Endodermal cell (in vitro differentiated cells): Measurements from ENCODE around the gene AQP12B. TPM values are rescaled to one million over a fixed set of nuclear protein-coding genes. Genes with fewer than 3 reads are reported as not detected.

Experiments used
- DNase-seq: peaks from one replicate; pipeline ENCODE4 v3.0.0-alpha.2; 2017
- H3K27ac ChIP-seq: 2 replicates; pipeline ENCODE4 v1.5.1; 2013; ENCODE audit warnings: mild to moderate bottlenecking, low read depth, low read length, moderate library complexity
- H3K27me3 ChIP-seq: 2 replicates; pipeline ENCODE4 v1.6.1; 2013; ENCODE audit warnings: mild to moderate bottlenecking, low read length, moderate library complexity; ENCODE audit not compliant: insufficient read depth, control insufficient read depth, poor library complexity, severe bottlenecking
- H3K36me3 ChIP-seq: 2 replicates; pipeline ENCODE4 v1.7.0; 2013; ENCODE audit warnings: mild to moderate bottlenecking, low read length, moderate library complexity; ENCODE audit not compliant: control insufficient read depth, insufficient read depth
- H3K4me1 ChIP-seq: one replicate; pipeline ENCODE4 v1.7.0; 2013; ENCODE audit warnings: low read length; ENCODE audit not compliant: control insufficient read depth, insufficient read depth
- H3K4me3 ChIP-seq: 2 replicates; pipeline ENCODE4 v1.5.1; 2013; ENCODE audit warnings: mild to moderate bottlenecking, low read length, moderate library complexity
- H3K9ac ChIP-seq: 2 replicates; pipeline ENCODE4 v1.6.1; 2013; ENCODE audit warnings: mild to moderate bottlenecking, low read length, moderate library complexity; ENCODE audit not compliant: poor library complexity, severe bottlenecking; ENCODE audit errors: extremely low read depth
- H3K9me3 ChIP-seq: 2 replicates; pipeline ENCODE4 v1.6.1; 2013; ENCODE audit warnings: mild to moderate bottlenecking, low read length, moderate library complexity; ENCODE audit not compliant: control insufficient read depth
- H3K27ac Mint-ChIP-seq: 2 replicates; pipeline ENCODE4 v1.8.0; 2020; ENCODE audit warnings: mixed read lengths
- H3K27me3 Mint-ChIP-seq: 2 replicates; pipeline ENCODE4 v1.8.0; 2021; ENCODE audit warnings: mild to moderate bottlenecking, mixed read lengths; ENCODE audit not compliant: insufficient read depth
- H3K36me3 Mint-ChIP-seq: 2 replicates; pipeline ENCODE4 v1.8.0; 2020; ENCODE audit warnings: low read depth, mixed read lengths
- H3K4me1 Mint-ChIP-seq: 2 replicates; pipeline ENCODE4 v1.8.0; 2020; ENCODE audit warnings: mixed read lengths
- H3K4me3 Mint-ChIP-seq: 2 replicates; pipeline ENCODE4 v1.8.0; 2020; ENCODE audit warnings: mild to moderate bottlenecking, moderate library complexity, mixed read lengths
- H3K9me3 Mint-ChIP-seq: 2 replicates; pipeline ENCODE4 v1.8.0; 2020; ENCODE audit warnings: mild to moderate bottlenecking, mixed read lengths
- CTCF ChIP-seq: fragments of 200-600 bp; sonication (generic); conservative IDR thresholded peaks from 2 replicates; pipeline ENCODE4 v1.5.0; 2021; ENCODE audit warnings: antibody characterized with exemption, mild to moderate bottlenecking
- WGBS, 2 experiments: methylation state at CpG; one replicate each; pipeline versions ENCODE4 v1.1.5 to v1.1.7; 2013; ENCODE audit warnings: missing lambda C conversion rate in 2 of 2, mixed read lengths in 1 of 2; ENCODE audit not compliant: insufficient coverage in 1 of 2, insufficient read length in 1 of 2; 5-methylcytosine and 5-hydroxymethylcytosine counted together
- total RNA-seq, 2 donors: library from RNA; stranded (reverse); fragmentation: NEBNext Ultra II Directional in 1 of 2; extraction: Animal tissue kit (Norgen Biotek cat#: 25700) in 1 of 2; gene quantifications; 2 replicates in 1 of 2; 3 replicates in 1 of 2; pipeline ENCODE4 v1.2.1, GENCODE V29; 2021

AQP12B gene
- total RNA-seq, 2 donors from 2014 or later: not detected

GRCh38 chr2:240718896-240719490 is 36.3 kb upstream of the AQP12B start:
- Mint-ChIP-seq H3K9me3 (no peaks in the 10 kb centered on the region), H3K4me1 (no peaks in the 10 kb centered on the region), H3K27me3 (no peaks in the 10 kb centered on the region), H3K36me3 (no peaks in the 10 kb centered on the region), H3K4me3 (no peak overlapping the region), H3K27ac (no peak overlapping the region)
- H3K27me3 ChIP-seq: no peaks in the 10 kb centered on the region
- H3K36me3 ChIP-seq: no peaks in the 10 kb centered on the region
- no peak overlapping the region for H3K4me3 ChIP-seq
- TF ChIP-seq CTCF: no peak
- no peak overlapping the region for H3K27ac ChIP-seq
- WGBS, 2 experiments: 93% methylated on average over 11 to 25 of the region's 25 CpGs
- H3K9ac ChIP-seq: no peak overlapping the region
- no peaks in the 10 kb centered on the region for H3K4me1 ChIP-seq
- H3K9me3 ChIP-seq: no peaks in the 10 kb centered on the region
- no peak for DNase-seq

- DNase-seq: no peak
- Histone ChIP-seq H3K27me3 (no peaks in the 10 kb centered on the region), H3K4me1 (no peaks in the 10 kb centered on the region), H3K9ac (no peak overlapping the region), H3K9me3 (no peaks in the 10 kb centered on the region), H3K27ac (no peak overlapping the region), H3K4me3 (no peak overlapping the region), H3K36me3 (no peaks in the 10 kb centered on the region)
- WGBS, 2 experiments: 89 to 93% methylated on average over 19 to 31 of the region's 31 CpGs
- Mint-ChIP-seq H3K36me3 (no peaks in the 10 kb centered on the region), H3K4me1 (no peaks in the 10 kb centered on the region), H3K27me3 (no peaks in the 10 kb centered on the region), H3K9me3 (no peaks in the 10 kb centered on the region), H3K4me3 (no peak overlapping the region), H3K27ac (no peak overlapping the region)
- TF ChIP-seq CTCF: no peak
Measured at GRCh38 chr2:240717681-240718581, 35.2 kb upstream of the AQP12B start.

DNA sequence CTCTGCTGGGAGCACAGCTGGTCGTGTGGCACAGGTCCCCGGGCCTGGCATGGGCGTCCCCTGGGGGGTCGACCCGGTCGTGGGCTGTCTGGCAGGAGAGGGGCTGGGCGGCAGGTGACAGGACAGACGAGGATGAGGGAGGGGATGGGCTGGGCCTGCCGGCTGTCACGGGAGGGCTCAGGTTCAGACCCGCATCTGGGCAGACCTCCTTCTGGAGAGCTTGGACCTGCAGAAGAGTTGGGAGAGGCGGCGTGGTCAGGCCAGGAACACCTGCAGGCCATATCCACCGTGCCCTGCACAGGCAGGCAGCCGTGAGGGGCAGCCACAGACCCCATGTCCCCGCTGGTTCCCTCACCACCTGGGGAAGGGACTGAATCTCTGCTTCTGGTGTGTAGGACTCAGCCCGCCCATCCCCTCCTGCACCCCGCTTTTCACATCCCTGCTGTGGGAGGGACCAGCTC is 34.5 kb upstream of the AQP12B start:
- WGBS, 2 experiments: 93 to 100% methylated on average over 9 to 18 of the region's 18 CpGs
- no peak overlapping the region for H3K27ac Mint-ChIP-seq

More for the DNA sequence above, 34.5 kb upstream of the AQP12B start:
- H3K9me3 Mint-ChIP-seq: no peaks in the 10 kb centered on the region
- no peaks in the 10 kb centered on the region for H3K4me1 Mint-ChIP-seq
- H3K9me3 ChIP-seq: no peaks in the 10 kb centered on the region
- H3K4me3 ChIP-seq: no peak overlapping the region
- H3K36me3 Mint-ChIP-seq: no peaks in the 10 kb centered on the region
- no peaks in the 10 kb centered on the region for H3K27me3 ChIP-seq
- H3K27me3 Mint-ChIP-seq: no peaks in the 10 kb centered on the region
- H3K36me3 ChIP-seq: no peaks in the 10 kb centered on the region
- no peak overlapping the region for H3K4me3 Mint-ChIP-seq
- no peak for DNase-seq
- H3K27ac ChIP-seq: no peak overlapping the region
- no peaks in the 10 kb centered on the region for H3K4me1 ChIP-seq
- H3K9ac ChIP-seq: no peak overlapping the region
- TF ChIP-seq CTCF: no peak
